ENCODE results near the gene KLHDC7B.

Gene KLHDC7B

GRCh38 chr22:50523458-50523805, 22.3 kb upstream of the KLHDC7B start:
- no peak for DNase-seq (ENCODE audit: low read depth)
- H3K4me3 ChIP-seq (ENCODE audit: low read depth, low read length): no peak overlapping the region
- TF ChIP-seq, protein P1, sequence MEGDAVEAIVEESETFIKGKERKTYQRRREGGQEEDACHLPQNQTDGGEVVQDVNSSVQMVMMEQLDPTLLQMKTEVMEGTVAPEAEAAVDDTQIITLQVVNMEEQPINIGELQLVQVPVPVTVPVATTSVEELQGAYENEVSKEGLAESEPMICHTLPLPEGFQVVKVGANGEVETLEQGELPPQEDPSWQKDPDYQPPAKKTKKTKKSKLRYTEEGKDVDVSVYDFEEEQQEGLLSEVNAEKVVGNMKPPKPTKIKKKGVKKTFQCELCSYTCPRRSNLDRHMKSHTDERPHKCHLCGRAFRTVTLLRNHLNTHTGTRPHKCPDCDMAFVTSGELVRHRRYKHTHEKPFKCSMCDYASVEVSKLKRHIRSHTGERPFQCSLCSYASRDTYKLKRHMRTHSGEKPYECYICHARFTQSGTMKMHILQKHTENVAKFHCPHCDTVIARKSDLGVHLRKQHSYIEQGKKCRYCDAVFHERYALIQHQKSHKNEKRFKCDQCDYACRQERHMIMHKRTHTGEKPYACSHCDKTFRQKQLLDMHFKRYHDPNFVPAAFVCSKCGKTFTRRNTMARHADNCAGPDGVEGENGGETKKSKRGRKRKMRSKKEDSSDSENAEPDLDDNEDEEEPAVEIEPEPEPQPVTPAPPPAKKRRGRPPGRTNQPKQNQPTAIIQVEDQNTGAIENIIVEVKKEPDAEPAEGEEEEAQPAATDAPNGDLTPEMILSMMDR (conservative IDR thresholded peaks at IDR 0.05; ENCODE audit: low read depth, low read length): no peak

DNA sequence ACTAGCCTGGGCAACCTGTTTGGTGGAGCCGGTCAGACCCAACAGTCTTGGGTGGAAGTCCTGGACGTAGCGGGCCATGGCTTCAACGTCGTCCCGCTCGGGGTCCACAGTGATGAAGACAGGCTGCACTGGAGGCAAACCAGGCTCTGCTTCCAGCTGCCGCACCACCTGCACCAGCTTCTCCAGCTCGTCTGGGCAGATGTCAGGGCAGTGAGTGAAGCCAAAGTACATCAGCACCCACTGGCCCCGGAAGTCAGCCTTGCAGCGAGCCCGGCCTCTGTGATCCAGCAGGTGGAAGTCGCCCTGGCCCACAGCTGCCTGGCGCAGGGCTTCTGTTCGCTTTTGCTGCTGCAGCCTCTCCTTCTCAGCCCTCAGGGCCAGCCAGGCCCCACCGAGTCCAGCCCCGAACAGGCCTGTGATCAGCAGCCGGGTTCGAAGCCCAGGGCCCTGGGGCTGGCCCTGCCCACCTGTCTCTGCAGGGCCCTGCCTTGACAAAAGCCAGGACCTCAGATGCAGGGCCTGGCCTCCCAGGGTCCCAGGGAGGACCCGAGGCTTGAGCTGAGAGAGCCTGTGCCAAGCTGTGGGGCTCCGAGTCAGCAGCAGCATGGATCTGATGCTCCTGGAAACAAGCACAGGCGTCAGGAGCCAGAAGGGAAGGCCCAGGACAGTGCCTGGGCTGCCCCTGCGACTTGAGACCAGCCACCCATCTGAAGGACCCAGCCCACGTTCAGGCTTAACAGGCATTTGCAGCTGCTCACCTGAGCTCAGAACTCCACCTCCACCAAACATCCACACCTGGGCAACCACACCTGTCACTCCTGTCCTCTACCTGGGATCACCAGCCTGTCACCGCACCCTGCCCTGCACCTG, 21.7 kb upstream of the KLHDC7B start:
- peak overlapping the region; percentile 84 for H3K4me3 ChIP-seq (ENCODE audit: low read depth, low read length)
- TF ChIP-seq, protein P1 (conservative IDR thresholded peaks at IDR 0.05; ENCODE audit: low read depth, low read length): no peak
- no peak for DNase-seq (ENCODE audit: low read depth)

GRCh38 chr22:50524676-50525103, 21.0 kb upstream of the KLHDC7B start:
- TF ChIP-seq, protein P1 (conservative IDR thresholded peaks at IDR 0.05; ENCODE audit: low read depth, low read length): no peak
- peak overlapping the region; percentile 84 for H3K4me3 ChIP-seq (ENCODE audit: low read depth, low read length)
- DNase-seq (ENCODE audit: low read depth): no peak

- TF ChIP-seq, protein P1 (conservative IDR thresholded peaks at IDR 0.05; ENCODE audit: low read depth, low read length): peak; percentile 53
- peak within 1 kb of the TSS; percentile 84 for H3K4me3 ChIP-seq (ENCODE audit: low read depth, low read length)
- DNase-seq (ENCODE audit: low read depth): peak; percentile 98
These were observed 20.4 kb upstream of the KLHDC7B start, which contains the start of gene SCO2 for GRCh38 chr22:50525104-50525857. SCO2 (minus strand) TSS chr22:50525598; CDS start chr22:50524411, 1,187 bp downstream.

- TF ChIP-seq, protein P1 (conservative IDR thresholded peaks at IDR 0.05; ENCODE audit: low read depth, low read length): no peak
- peak overlapping the region; percentile 84 for H3K4me3 ChIP-seq (ENCODE audit: low read depth, low read length)
- no peak for DNase-seq (ENCODE audit: low read depth)
These were observed 19.9 kb upstream of the KLHDC7B start for GRCh38 chr22:50525858-50526107.

DNA sequence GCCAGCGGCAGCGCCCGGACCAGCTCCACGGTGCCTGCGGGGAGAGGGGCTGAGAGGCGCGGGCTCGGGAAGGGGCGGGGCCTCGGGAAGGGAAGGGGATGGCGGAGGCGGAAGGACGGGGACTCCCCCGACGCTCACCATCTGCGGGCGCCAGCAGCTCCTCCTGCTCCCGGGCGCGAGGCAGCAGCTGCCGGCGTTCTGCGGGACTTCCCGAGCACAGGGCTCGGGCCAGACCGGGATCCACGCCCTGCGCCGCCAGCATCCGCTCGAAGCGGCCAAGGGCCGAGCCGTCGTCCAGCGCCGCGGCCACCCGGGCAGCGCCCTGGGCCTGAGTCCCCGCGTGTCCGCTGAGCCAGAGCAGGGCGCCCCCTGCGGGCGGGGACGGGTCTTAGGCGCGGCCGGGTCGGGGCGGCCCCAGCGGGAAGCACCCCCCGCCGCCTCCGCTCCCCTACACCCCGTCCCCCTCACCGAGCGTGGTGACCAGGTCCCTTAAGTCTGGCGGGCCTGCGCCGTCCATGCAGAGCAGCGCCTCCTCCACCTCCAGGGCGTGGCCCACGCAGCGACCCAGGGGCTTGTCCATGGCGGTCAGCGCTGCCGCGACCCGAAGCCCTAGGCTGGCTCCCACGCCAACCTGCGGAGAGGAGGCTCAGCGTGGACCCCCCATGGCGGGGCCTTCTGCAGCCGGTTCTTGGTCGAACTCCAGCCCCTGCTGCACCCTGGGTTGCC, 19.4 kb upstream of the KLHDC7B start:
- TF ChIP-seq, protein P1 (conservative IDR thresholded peaks at IDR 0.05; ENCODE audit: low read depth, low read length): peak; percentile 33
- DNase-seq (ENCODE audit: low read depth): peak; percentile 83
- peak overlapping the region; percentile 84 for H3K4me3 ChIP-seq (ENCODE audit: low read depth, low read length)
